ENCODE results near the gene CARNS1. TPM values are rescaled to one million over a fixed set of nuclear protein-coding genes. Genes with fewer than 3 reads are reported as not detected.

The CARNS1 gene
- total and polyA plus RNA-seq, 7 donors: 2.1 to 27.5 (median 7.0) TPM

GRCh38 chr11:67439321-67440228, 24.1 kb downstream of the CARNS1 start:
- TF ChIP-seq, protein P1, sequence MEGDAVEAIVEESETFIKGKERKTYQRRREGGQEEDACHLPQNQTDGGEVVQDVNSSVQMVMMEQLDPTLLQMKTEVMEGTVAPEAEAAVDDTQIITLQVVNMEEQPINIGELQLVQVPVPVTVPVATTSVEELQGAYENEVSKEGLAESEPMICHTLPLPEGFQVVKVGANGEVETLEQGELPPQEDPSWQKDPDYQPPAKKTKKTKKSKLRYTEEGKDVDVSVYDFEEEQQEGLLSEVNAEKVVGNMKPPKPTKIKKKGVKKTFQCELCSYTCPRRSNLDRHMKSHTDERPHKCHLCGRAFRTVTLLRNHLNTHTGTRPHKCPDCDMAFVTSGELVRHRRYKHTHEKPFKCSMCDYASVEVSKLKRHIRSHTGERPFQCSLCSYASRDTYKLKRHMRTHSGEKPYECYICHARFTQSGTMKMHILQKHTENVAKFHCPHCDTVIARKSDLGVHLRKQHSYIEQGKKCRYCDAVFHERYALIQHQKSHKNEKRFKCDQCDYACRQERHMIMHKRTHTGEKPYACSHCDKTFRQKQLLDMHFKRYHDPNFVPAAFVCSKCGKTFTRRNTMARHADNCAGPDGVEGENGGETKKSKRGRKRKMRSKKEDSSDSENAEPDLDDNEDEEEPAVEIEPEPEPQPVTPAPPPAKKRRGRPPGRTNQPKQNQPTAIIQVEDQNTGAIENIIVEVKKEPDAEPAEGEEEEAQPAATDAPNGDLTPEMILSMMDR (IDR thresholded peaks at IDR 0.05): no peak
- intact Hi-C loops (cut with DNase I): no loop called here
- ATAC-seq: peak; percentile 34 to 58 (median 38)
- Histone ChIP-seq H3K9me3 (no peaks in the 10 kb centered on the region), H3K36me3 (ENCODE audit: insufficient read depth in 1 of 2, low read depth in 1 of 2) (peaks cover under 1 to 59% of the 10 kb centered on the region in 2 donors), H3K27ac (peak overlapping the region; percentile 62), H3K27me3 (ENCODE audit: insufficient read depth in 3 of 3, low read length in 2 of 3) (no peaks in the 10 kb centered on the region), H3K4me1 (peaks cover 8% of the 10 kb centered on the region), H3K4me3 (no peak overlapping the region)
- peak in 1 of 2 donors; percentile 68 for DNase-seq
- WGBS, 3 donors: 55 to 64% (median 55%) methylated on average over 31 of the region's 31 CpGs

DNA sequence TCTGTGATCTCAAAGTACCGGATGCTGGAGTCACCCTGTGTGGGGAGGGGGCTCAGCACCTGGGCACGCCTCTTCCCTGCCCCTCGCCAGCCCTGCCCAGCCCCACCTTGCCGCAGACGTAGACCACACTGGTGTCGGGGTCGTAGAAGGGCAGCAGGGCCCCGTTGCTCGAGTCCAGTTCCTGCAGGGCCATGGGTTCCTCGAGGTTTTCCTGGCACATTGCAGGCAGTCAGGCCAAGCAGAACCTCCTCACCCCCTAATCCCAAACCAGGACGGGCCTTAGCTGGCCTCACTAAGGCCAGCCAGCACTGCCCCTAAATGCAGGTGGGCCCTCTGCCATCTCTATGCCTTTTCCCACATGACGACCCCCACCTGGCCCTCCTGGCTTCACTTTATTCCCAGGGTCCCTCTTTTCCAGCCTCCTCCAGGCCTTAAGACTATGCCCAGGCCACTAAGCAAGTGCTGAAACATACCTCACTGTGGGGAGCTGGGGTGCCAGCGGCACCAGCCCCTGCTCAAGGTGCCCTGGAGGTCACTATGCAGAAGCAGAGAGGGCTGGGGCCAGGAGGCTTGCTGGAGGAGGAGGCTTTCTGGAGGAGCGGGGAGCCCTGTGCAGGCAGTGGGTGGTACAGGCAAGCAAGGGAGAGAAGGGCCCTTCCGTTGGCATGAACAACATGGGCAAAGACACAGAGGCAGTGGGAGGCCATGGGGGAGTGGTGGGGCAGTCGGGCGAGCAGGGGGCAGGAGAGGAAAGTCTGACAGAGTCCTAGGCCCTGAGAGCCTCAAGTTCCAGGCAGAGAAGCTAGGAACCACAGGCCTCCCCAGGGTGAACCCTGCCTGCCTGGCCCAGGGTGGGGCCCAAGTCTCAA, 25.0 kb downstream of the CARNS1 start:
- H3K27ac ChIP-seq: peak overlapping the region; percentile 36
- peaks cover 0 to 50% of the 10 kb centered on the region in 2 donors for H3K36me3 ChIP-seq (ENCODE audit: insufficient read depth in 1 of 2, low read depth in 1 of 2)
- peaks cover 8% of the 10 kb centered on the region for H3K4me1 ChIP-seq
- TF ChIP-seq, protein P1 (IDR thresholded peaks at IDR 0.05): no peak
- WGBS, 3 donors: 74 to 80% (median 76%) methylated on average over 16 to 17 of the region's 17 CpGs
- DNase-seq (no peak), ATAC-seq (no peak)
- intact Hi-C loops (cut with DNase I): no loop called here
- no peak overlapping the region for H3K4me3 ChIP-seq
- no peaks in the 10 kb centered on the region for H3K9me3 ChIP-seq
- H3K27me3 ChIP-seq (ENCODE audit: insufficient read depth in 3 of 3, low read length in 2 of 3): no peaks in the 10 kb centered on the region

DNA sequence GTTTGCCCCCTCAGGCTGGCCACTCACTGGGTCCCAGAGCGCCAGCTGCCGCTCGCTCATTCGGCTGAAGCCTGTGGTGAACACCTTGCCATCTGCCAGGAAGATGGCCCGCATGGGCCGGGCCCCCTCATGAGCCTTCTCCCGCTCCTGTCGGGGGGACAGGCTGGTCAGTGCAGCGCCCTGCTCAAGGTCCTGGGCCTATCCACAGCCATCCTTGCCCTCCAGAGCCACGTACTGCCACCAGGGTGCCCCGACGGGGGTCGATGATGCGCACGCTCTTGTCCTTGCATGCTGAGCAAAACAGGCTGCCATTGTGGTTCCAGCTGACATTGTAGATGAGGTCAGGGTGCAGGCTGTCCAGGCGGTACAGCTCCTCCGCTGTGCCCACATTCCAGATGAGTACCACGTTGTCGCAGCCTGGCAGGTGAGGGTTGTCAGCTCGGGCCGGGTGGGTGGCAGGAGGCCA, 25.7 kb downstream of the CARNS1 start:
- Histone ChIP-seq H3K36me3 (ENCODE audit: insufficient read depth in 1 of 2, low read depth in 1 of 2) (peaks cover 0 to 44% of the 10 kb centered on the region in 2 donors), H3K27me3 (ENCODE audit: insufficient read depth in 3 of 3, low read length in 2 of 3) (no peaks in the 10 kb centered on the region), H3K27ac (no peak overlapping the region), H3K9me3 (no peaks in the 10 kb centered on the region), H3K4me3 (no peak overlapping the region), H3K4me1 (peaks cover 8% of the 10 kb centered on the region)
- no peak for DNase-seq
- 79 to 85% (median 84%) methylated on average over 21 of the region's 21 CpGs for WGBS, 3 donors
- no peak for ATAC-seq
- TF ChIP-seq, protein P1 (IDR thresholded peaks at IDR 0.05): no peak
- intact Hi-C loops (cut with DNase I): no loop called here

- intact Hi-C loops (cut with DNase I): no loop called here
- no peak for ATAC-seq
- Histone ChIP-seq H3K4me3 (peak overlapping the region; percentile 73), H3K4me1 (peaks cover 8% of the 10 kb centered on the region), H3K36me3 (ENCODE audit: insufficient read depth in 1 of 2, low read depth in 1 of 2) (peaks cover 0 to 42% of the 10 kb centered on the region in 2 donors), H3K27ac (peak overlapping the region; percentile 86), H3K9me3 (no peaks in the 10 kb centered on the region), H3K27me3 (ENCODE audit: insufficient read depth in 3 of 3, low read length in 2 of 3) (no peaks in the 10 kb centered on the region)
- TF ChIP-seq, protein P1 (IDR thresholded peaks at IDR 0.05): no peak
- WGBS, 3 donors: 83 to 90% (median 84%) methylated on average over 28 of the region's 28 CpGs
- no peak for DNase-seq
Measured at GRCh38 chr11:67441731-67442351, 26.4 kb downstream of the CARNS1 start.
